Hepatocyte (in vitro differentiated cells): Measurements from ENCODE around the gene RAI1. TPM values are rescaled to one million over a fixed set of nuclear protein-coding genes. Genes with fewer than 3 reads are reported as not detected.

Experiments
- DNase-seq: peaks from one replicate; pipeline ENCODE4 v3.0.0-alpha.2; 2016; ENCODE audit warnings: low spot score
- H2AFZ ChIP-seq: fragments of 200-600 bp; sonication (generic); 2 replicates; pipeline ENCODE4 v1.6.0; 2016; ENCODE audit warnings: antibody characterized with exemption, mild to moderate bottlenecking
- H3K27ac ChIP-seq: fragments of 200-600 bp; sonication (generic); 2 replicates; pipeline ENCODE4 v1.5.1; 2016; ENCODE audit warnings: mild to moderate bottlenecking
- H3K27me3 ChIP-seq: fragments of 200-600 bp; sonication (generic); 2 replicates; pipeline ENCODE4 v1.6.1; 2016
- H3K36me3 ChIP-seq: fragments of 200-600 bp; sonication (generic); replicated peaks from 2 replicates; pipeline ENCODE4 v1.5.1; 2016; ENCODE audit warnings: low read depth; ENCODE audit not compliant: insufficient read depth
- H3K4me1 ChIP-seq: fragments of 200-600 bp; sonication (generic); 2 replicates; pipeline ENCODE4 v1.5.1; 2016; ENCODE audit warnings: mild to moderate bottlenecking, moderate library complexity; ENCODE audit not compliant: insufficient read depth
- H3K4me2 ChIP-seq: fragments of 200-600 bp; sonication (generic); 2 replicates; pipeline ENCODE4 v1.6.0; 2016
- H3K4me3 ChIP-seq: fragments of 200-600 bp; sonication (generic); 2 replicates; pipeline ENCODE4 v1.5.1; 2016; ENCODE audit warnings: mild to moderate bottlenecking
- H3K79me2 ChIP-seq: fragments of 200-600 bp; sonication (generic); 2 replicates; pipeline ENCODE4 v1.6.0; 2017; ENCODE audit warnings: mild to moderate bottlenecking
- H3K9me2 ChIP-seq: fragments of 200-600 bp; sonication (generic); replicated peaks from 2 replicates; pipeline ENCODE4 v1.6.0; 2017; ENCODE audit warnings: mild to moderate bottlenecking; ENCODE audit not compliant: insufficient read depth
- H3K9me3 ChIP-seq: fragments of 200-600 bp; sonication (generic); 2 replicates; pipeline ENCODE4 v1.5.1; 2016; ENCODE audit warnings: low read depth, mild to moderate bottlenecking
- H4K20me1 ChIP-seq: fragments of 200-600 bp; sonication (generic); 2 replicates; pipeline ENCODE4 v1.6.0; 2016; ENCODE audit warnings: mild to moderate bottlenecking; ENCODE audit not compliant: insufficient read depth, poor library complexity, severe bottlenecking
- CTCF ChIP-seq: fragments of 200-600 bp; sonication (generic); IDR thresholded peaks from 2 replicates; pipeline ENCODE4 v1.5.1; 2016; ENCODE audit warnings: antibody characterized with exemption, mild to moderate bottlenecking; ENCODE audit not compliant: poor library complexity
- EZH2 ChIP-seq: fragments of 200-600 bp; sonication (generic); IDR thresholded peaks from 2 replicates; pipeline ENCODE4 v1.6.1; 2016; ENCODE audit warnings: antibody characterized with exemption, mild to moderate bottlenecking, borderline replicate concordance
- EZH2phosphoT487 ChIP-seq: fragments of 200-600 bp; sonication (generic); IDR thresholded peaks from one replicate; pipeline ENCODE4 v1.6.1; 2018; ENCODE audit warnings: antibody characterized with exemption, mild to moderate bottlenecking, low read depth, moderate library complexity; ENCODE audit not compliant: unreplicated experiment, severe bottlenecking
- WGBS: methylation state at CpG from one replicate; pipeline ENCODE4 v1.1.6; 2016; ENCODE audit warnings: low lambda C conversion rate; ENCODE audit errors: missing lambda C conversion rate; 5-methylcytosine and 5-hydroxymethylcytosine counted together
- polyA plus RNA-seq: library from polyadenylated mRNA; unstranded; fragments of >200 nt; fragmentation: Nextera tagmentation; extraction: Ambion mirVana; gene quantifications from 2 replicates; pipeline ENCODE4 v1.2.1, GENCODE V29; 2016
- total RNA-seq: library from RNA; depleted of rRNA; stranded (reverse); fragments of >200 nt; gene quantifications from 2 replicates; pipeline ENCODE4 v1.2.3, GENCODE V29; 2014

The RAI1 gene
- total and polyA plus RNA-seq, 2 experiments from 2014 or later: 20.2 to 23.8 TPM

- WGBS: 93% methylated on average over 24 of the region's 24 CpGs
- Histone ChIP-seq H3K36me3 (no peaks in the 10 kb centered on the region), H3K9me2 (no peaks in the 10 kb centered on the region), H2AFZ (no peak overlapping the region), H3K4me1 (peaks cover 26% of the 10 kb centered on the region), H3K27ac (no peak overlapping the region), H4K20me1 (peaks cover 36% of the 10 kb centered on the region), H3K4me3 (no peak overlapping the region), H3K79me2 (peaks cover 25% of the 10 kb centered on the region), H3K4me2 (no peak overlapping the region), H3K9me3 (no peaks in the 10 kb centered on the region), H3K27me3 (no peaks in the 10 kb centered on the region)
- no peak for DNase-seq
- TF ChIP-seq EZH2phosphoT487: no peak
- TF ChIP-seq CTCF: no peak
- TF ChIP-seq EZH2: no peak
These were observed 135.7 kb downstream of the RAI1 start for GRCh38 chr17:17816831-17817551.

- DNase-seq: no peak
- no peak overlapping the region for H3K4me2 ChIP-seq
- peaks cover 30% of the 10 kb centered on the region for H3K4me1 ChIP-seq
- H3K9me2 ChIP-seq: no peaks in the 10 kb centered on the region
- no peak overlapping the region for H3K27ac ChIP-seq
- no peaks in the 10 kb centered on the region for H3K9me3 ChIP-seq
- H2AFZ ChIP-seq: no peak overlapping the region
- peaks cover 36% of the 10 kb centered on the region for H4K20me1 ChIP-seq
- TF ChIP-seq CTCF (no peak), EZH2phosphoT487 (no peak), EZH2 (no peak)
- no peaks in the 10 kb centered on the region for H3K36me3 ChIP-seq
- 96% methylated on average over 8 of the region's 10 CpGs for WGBS
- no peak overlapping the region for H3K4me3 ChIP-seq
- no peaks in the 10 kb centered on the region for H3K27me3 ChIP-seq
- H3K79me2 ChIP-seq: peaks cover 30% of the 10 kb centered on the region
These were observed 136.3 kb downstream of the RAI1 start for GRCh38 chr17:17817552-17817947.

- Histone ChIP-seq H3K4me2 (no peak overlapping the region), H3K4me1 (peaks cover 35% of the 10 kb centered on the region), H3K4me3 (no peak overlapping the region), H4K20me1 (peaks cover 41% of the 10 kb centered on the region), H3K27me3 (no peaks in the 10 kb centered on the region), H3K9me3 (no peaks in the 10 kb centered on the region), H2AFZ (no peak overlapping the region), H3K79me2 (peaks cover 36% of the 10 kb centered on the region), H3K9me2 (no peaks in the 10 kb centered on the region), H3K27ac (no peak overlapping the region), H3K36me3 (no peaks in the 10 kb centered on the region)
- no peak for TF ChIP-seq CTCF
- no peak for TF ChIP-seq EZH2
- no peak for TF ChIP-seq EZH2phosphoT487
- no peak for DNase-seq
- WGBS: 76% methylated on average over 9 of the region's 10 CpGs
These were observed 136.8 kb downstream of the RAI1 start for GRCh38 chr17:17818088-17818526.
